NCI-H1417 (cell line): Measurements from ENCODE around the gene AHNAK2.
A peak's percentile ranks its signal among the peaks of the same experiment; 100 is the strongest.
"Not testable (repeated sequence)": the region's sequence is repeated elsewhere in the genome, so short reads cannot be mapped to it uniquely, and the experiment has no call there.

Source experiments
- DNase-seq, 3 experiments: peaks; one replicate each; lab custom pipeline; 2025; lab: John Stamatoyannopoulos, UW

The AHNAK2 gene

GRCh38 chr14:104977681-104978653 is at the start of gene AHNAK2:
AHNAK2 (minus strand) TSS chr14:104978374; CDS start chr14:104978237, 137 bp downstream.
- DNase-seq: peak; percentile 50 to 82 (median 80)

DNA sequence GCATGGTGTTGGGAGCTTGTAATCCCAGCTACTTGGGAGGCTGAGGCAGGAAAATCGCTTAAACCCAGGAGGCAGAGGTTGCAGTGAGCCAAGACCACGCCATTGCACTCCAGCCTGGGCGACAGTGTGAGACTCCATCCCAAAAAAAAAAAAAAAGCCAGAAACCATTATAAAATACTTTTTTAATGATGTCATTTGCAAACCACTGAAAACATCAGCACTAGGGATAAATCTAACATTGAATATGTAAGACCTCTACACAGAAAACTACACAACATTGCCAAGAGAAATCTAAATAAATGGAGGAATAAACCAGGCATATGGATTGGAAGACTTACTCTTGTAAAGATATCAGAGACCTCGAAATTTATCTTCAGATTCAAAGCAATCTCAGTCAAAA is 49.5 kb upstream of the AHNAK2 start:
- DNase-seq: not testable (repeated sequence)

GRCh38 chr14:105026802-105027563 is 48.8 kb upstream of the AHNAK2 start:
- peak in 1 of 3 experiments; percentile 15 for DNase-seq

DNA sequence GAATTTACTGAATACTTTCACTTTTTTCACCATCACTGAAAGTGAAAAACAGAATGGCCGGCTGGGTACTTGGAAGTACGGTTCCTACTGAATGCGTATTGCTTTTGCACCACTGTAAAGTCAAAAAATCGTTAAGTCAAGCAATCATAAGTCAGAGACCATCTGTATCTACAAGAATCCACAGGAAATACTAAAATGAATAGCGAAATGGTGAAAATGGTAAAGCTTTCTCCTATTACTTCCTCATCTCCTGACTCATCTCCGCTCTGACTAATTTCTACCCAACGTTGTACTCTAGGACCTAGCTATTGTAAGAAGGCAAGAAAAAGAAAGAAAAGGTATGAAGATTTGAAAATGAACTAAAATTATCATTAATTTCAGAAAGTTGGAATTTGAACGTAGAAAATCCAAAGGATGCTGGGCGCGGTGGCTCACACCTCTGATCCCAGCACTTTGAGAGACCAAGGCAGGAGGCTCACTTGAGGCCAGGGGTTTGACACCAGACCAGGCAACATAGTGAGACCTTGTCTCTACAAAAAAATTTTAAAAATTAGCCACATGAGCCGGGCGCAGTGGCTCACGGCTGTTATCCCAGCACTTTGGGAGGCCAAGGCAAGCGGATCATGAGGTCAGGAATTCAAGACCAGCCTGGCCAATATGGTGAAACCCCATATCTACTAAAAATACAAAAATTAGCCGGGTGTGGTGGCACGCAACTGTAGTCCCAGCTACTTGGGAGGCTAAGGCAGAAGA is 48.0 kb upstream of the AHNAK2 start:
- DNase-seq: no peak

DNA sequence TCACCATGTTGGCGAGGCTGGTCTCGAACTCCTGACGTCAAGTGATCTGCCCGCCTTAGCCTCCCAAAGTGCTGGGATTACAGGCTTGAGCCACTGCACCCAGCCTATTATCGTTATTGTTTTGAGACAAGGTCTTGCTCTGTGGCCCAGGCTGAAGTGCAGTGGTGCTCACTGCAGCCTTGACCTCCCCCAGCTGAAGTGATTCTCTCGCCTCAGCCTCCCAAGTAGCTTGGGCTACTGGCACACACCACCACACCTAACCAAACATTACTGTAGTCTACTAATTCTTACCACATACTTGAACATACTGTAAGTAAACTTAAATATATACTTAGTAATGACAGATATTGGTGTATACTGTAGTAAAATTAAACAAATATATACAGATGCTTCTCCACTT is 47.3 kb upstream of the AHNAK2 start:
- DNase-seq: no peak

DNA sequence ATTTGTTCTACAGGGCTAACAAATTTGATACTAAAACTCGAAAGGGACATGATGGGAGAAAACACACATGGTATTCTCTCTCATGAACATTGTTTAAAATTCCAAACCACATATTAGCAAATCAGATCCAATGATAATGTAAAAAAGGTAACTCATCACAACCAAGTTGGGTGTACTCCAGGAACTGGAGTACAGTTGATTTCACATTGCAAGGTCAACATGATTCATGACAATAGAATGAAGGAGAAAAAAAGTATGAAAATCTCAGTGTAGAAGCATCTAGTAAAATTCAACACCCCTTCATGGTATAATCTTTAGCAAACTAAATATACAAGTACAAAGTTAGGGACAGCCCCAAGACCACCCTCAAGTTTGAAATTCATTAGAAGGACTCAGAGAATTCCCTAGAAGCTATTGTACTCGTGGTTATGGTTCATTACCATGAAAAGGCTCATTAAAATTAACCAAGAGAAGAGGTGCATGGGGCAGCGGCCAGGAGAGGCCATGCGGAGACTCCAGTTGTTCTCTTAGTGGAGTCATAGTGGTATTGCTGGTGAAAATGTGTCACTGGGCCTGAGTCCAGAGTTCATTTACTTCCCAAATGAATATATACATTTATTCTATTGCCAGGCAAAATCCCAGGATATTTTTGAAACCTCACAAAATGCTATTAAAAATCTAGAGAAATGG is 45.8 kb upstream of the AHNAK2 start:
- no peak for DNase-seq

GRCh38 chr14:105023144-105023543 is 45.0 kb upstream of the AHNAK2 start:
- DNase-seq: no peak

GRCh38 chr14:105022276-105022670 is 44.1 kb upstream of the AHNAK2 start:
- DNase-seq: no peak

- DNase-seq: peak; percentile 61 to 94 (median 88)
These were observed 43.6 kb upstream of the AHNAK2 start for GRCh38 chr14:105021656-105022275.

DNA sequence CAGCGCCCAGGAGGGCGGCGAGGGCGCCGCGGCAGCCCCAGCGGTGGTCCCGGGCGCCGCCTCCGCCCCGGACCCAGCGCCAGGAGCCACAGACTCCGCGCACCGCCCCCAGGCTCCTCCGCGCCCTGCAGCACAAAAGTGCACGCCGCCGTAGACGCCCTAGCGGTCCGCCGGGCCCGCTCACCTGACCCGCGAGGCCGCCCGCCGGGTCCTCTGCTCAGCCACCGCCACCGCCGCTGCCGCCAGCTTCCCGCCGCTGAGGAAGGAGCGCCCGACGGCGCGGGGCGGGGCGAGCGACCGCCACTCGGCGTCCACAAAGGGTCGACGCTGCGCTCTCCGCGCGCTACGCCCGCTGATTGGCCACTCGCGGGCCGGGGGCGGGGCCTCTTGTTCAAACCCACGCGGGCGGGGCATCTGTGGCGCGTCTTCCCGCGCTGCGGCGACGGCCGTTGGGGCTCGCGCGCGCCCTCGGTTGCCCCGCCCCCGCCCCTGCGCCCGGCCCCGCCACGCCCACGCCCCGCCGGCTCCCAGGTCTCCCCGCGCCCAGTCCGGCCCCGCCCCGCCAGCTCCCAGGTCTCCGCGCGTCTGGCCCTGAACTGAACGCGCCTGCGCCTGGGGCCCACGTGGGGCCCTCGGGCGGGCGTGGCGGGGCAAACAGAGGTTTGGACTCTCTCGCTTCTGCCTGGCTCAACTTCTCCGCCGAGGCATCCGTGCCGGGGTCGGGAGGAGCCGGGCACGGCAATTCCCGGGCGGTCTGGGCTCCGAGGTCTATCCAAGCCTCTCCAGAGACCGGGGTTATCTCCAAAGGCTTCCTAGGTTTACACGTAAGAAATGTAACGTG is 42.9 kb upstream of the AHNAK2 start, which contains the start of gene CDCA4:
Gene CDCA4 (minus strand): TSS at position 269 of the 841 bp plus-strand sequence. CDS start 9,154 bp downstream, outside the sequence.
- DNase-seq: peak; percentile 99

DNA sequence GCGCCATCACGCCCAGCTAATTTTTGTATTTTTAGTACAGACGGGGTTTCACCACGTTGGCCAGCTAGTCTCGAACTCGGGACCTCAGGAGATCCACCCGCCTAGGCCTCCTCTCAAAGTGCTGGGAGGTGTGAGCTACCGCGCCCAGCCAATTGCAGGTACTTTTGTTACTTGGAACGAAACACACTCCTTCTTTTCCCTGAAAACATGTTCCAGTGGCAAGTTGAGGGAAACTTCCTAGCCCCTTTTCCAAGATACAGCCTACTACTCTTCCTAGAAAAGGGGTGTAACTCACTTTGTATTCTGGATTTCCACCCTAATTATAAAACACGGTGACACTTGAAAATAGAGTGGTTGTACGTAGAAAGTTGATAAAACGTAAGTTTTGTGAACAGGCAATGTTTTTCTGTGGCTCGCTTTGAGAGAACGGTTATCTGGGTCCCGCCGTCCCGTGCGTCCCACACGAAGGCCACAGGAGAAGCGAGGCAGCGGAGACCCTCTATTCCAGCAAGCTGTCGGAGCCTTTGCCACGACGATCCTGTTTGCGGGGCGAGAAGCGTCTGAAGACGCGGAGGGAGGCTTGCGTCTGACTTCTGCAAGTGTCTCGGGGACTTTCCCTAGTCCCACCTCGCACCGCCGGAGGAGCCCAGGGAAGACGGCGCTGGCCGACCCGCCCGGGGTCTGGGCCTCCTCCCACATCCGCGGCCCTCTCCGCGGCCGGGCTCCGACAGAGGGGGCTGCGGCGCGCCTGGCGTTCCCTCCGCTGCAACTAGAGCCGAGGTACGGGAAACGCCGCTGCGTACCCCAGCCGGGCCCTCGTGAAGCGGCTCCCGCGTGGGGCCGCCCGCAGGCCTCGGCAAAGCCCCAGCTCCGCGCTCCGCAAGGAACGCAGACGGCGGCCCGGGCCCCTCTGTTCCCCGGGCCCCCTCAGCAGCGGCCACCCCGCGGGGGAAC is 42.0 kb upstream of the AHNAK2 start:
- DNase-seq: peak in 2 of 3 experiments; percentile 77 to 87

DNA sequence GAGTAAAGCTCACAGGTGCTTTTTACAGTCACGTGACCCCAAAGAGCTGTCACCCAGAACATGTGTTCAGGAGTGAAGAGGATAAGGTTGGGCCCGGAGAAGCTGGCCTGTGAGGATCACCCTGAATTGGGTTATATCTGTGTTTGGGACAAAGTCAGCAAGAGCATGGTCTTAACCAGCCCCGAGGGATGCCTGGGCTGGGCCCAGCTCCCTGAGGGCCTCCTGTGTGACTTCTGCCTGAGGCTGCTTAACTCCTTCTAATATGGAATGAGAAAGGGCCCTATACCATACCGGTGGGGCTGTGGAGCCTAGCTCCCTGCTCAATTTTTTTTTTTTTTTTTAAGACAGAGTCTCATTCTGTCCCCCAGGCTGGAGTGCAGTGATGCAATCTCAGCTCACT is 40.2 kb upstream of the AHNAK2 start:
- no peak for DNase-seq

- DNase-seq: no peak
These were observed 37.7 kb upstream of the AHNAK2 start for GRCh38 chr14:105015905-105016304.

- no peak for DNase-seq
These were observed 37.1 kb upstream of the AHNAK2 start for GRCh38 chr14:105015242-105015641.

DNA sequence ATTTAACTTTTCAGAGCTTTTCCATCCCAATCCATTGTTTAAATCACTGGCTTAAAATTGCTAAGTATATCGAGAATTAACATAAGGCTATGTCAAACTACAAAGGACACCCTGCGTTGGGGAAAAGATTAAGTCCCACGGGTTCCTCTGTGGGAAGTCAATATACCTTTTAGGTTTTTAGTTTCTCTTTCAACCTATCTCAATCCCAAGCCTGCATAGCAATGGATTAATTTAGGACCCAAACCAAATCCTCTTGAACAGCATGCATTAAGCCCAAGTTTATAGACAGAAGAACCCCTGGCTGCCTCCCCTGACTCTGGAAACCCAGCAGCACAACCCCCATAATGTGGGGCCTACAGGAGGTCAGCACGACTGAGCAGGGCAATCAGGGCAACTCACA is 36.5 kb upstream of the AHNAK2 start:
- no peak for DNase-seq

DNA sequence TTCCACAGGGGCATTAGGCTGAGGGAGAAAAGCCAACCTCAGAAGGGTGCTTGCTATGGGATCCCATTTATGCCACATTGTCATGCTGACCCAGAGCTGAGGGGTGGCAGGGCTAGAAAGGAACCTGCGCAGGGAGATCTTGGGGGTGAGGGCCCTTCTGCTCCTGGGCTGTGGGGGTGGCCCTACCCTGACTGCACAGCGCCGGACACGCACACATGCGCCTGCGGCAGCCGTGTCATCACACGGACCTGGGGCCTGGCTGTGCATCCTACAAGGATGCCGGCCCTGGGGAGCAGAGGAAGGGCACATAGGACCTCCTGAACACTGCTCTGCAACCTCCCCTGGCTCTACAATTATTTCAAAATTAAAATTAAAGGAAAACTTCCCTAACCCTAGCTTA is 35.9 kb upstream of the AHNAK2 start:
- no peak for DNase-seq

DNA sequence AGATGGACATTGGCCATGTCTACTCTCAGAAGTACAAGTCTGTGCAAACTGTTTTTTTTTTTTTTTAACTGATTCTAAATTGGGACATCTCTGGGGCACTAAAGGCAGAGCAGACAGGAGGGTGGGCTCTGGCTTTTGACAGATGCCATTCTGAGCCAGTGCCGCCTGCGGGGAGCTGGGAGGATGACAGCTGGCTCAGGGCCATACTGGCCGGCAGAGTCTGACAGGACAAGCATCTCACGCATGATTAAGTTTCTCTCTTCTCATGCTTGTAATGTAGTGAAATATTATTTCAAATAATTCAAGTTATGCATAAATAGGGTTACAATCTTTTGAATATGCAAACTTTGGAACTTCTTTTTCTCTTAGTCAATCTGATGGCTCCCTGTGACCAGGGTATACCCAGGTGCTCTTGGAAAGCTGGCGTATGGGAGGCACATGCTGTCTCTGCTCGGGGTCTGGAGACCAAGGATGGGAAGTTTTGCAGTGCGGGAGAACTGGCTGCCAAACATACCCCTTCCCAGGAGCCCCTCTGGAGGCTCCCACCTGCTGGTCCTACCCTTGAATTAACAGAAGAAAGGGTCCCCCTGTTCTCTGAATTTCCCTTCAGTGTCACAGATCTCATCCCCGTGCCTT is 35.1 kb upstream of the AHNAK2 start:
- no peak for DNase-seq
